NCI-H146 treated with DMSO at 0.1 percent for 48 hours (cell line): ENCODE data around the gene RHOJ.

ENCODE experiments used
- DNase-seq: peaks from one replicate; lab custom pipeline; 2025; ENCODE audit not compliant: unreplicated experiment; lab: John Stamatoyannopoulos, UW

Gene RHOJ

GRCh38 chr14:63205044-63205575 lies 867 bp downstream of the RHOJ start:
- no peak for DNase-seq

- DNase-seq, result no peak
Observed at GRCh38 chr14:63205866-63206265, 1.6 kb downstream of the RHOJ start.

- no peak for DNase-seq
Observed at GRCh38 chr14:63209160-63209559, 4.9 kb downstream of the RHOJ start.

GRCh38 chr14:63210812-63211211 lies 6.6 kb downstream of the RHOJ start:
- DNase-seq, result no peak

- no peak for DNase-seq
Observed at GRCh38 chr14:63212209-63212608, 8.0 kb downstream of the RHOJ start.

GRCh38 chr14:63212776-63213500 lies 8.7 kb downstream of the RHOJ start:
- DNase-seq, result no peak

GRCh38 chr14:63214417-63215196 lies 10.4 kb downstream of the RHOJ start:
- DNase-seq, result no peak

GRCh38 chr14:63220526-63220925 lies 16.3 kb downstream of the RHOJ start:
- no peak for DNase-seq

GRCh38 chr14:63223596-63223995 lies 19.4 kb downstream of the RHOJ start:
- DNase-seq, result no peak

- no peak for DNase-seq
Observed at GRCh38 chr14:63224196-63224595, 20.0 kb downstream of the RHOJ start.

GRCh38 chr14:63228217-63228616 lies 24.0 kb downstream of the RHOJ start:
- no peak for DNase-seq

GRCh38 chr14:63229330-63230059 lies 25.3 kb downstream of the RHOJ start:
- no peak for DNase-seq

- no peak for DNase-seq
Observed at GRCh38 chr14:63231766-63232165, 27.5 kb downstream of the RHOJ start.

- no peak for DNase-seq
Observed at GRCh38 chr14:63237791-63238190, 33.5 kb downstream of the RHOJ start.

GRCh38 chr14:63240221-63240620 lies 36.0 kb downstream of the RHOJ start:
- DNase-seq, result no peak

- DNase-seq, result no peak
Observed at GRCh38 chr14:63241096-63241495, 36.9 kb downstream of the RHOJ start.

GRCh38 chr14:63243646-63244045 lies 39.4 kb downstream of the RHOJ start:
- no peak for DNase-seq

- no peak for DNase-seq
Observed at GRCh38 chr14:63245893-63246292, 41.6 kb downstream of the RHOJ start.

GRCh38 chr14:63248211-63248610 lies 44.0 kb downstream of the RHOJ start:
- no peak for DNase-seq

- DNase-seq, result no peak
Observed at GRCh38 chr14:63249092-63249491, 44.8 kb downstream of the RHOJ start.

GRCh38 chr14:63257299-63257698 lies 53.1 kb downstream of the RHOJ start:
- no peak for DNase-seq

- no peak for DNase-seq
Observed at GRCh38 chr14:63262446-63262845, 58.2 kb downstream of the RHOJ start.
